Right atrium auricular region (tissue), 2 donors: Measurements from ENCODE around the gene CENPC. TPM values are rescaled to one million over a fixed set of nuclear protein-coding genes. Genes with fewer than 3 reads are reported as not detected.

Source experiments
- DNase-seq: peaks from one replicate; pipeline ENCODE4 v3.0.0-alpha.2; 2019; ENCODE audit warnings: low spot score
- H3K27ac ChIP-seq, 2 donors: fragments of 200-600 bp; sonication (generic); 1 replicate in 1 of 2; 2 replicates in 1 of 2; pipeline ENCODE4 v1.5.1; 2016 to 2019
- H3K27me3 ChIP-seq, 2 donors: fragments of 200-600 bp; sonication (generic); one replicate each; pipeline versions ENCODE4 v1.5.1 to v1.6.0; 2017 to 2019
- H3K36me3 ChIP-seq: fragments of 200-600 bp; sonication (generic); one replicate; pipeline ENCODE4 v1.5.1; 2016
- H3K4me1 ChIP-seq, 2 donors: fragments of 200-600 bp; sonication (generic); one replicate each; pipeline versions ENCODE4 v1.5.1 to v1.6.0; 2017 to 2019
- H3K4me3 ChIP-seq, 2 donors: fragments of 200-600 bp; sonication (generic); 1 replicate in 1 of 2; 2 replicates in 1 of 2; pipeline ENCODE4 v1.5.1; 2017 to 2019; ENCODE audit warnings: mild to moderate bottlenecking in 1 of 2, moderate library complexity in 1 of 2
- H3K9me3 ChIP-seq, 2 donors: fragments of 200-600 bp; sonication (generic); one replicate each; pipeline ENCODE4 v1.5.1; 2019
- CTCF ChIP-seq, 2 donors: fragments of 200-600 bp; sonication (generic); IDR thresholded peaks; one replicate each; pipeline ENCODE4 v1.5.1; 2019; ENCODE audit warnings: antibody characterized with exemption in 2 of 2
- total RNA-seq, 2 donors: library from RNA; depleted of rRNA; stranded (reverse); fragments of >200 nt; gene quantifications; one replicate each; pipeline ENCODE4 v1.1.0, GENCODE V29; 2016

Gene CENPC
- total RNA-seq, 2 donors from 2014 or later, result 6.6 to 7.9 TPM

DNA sequence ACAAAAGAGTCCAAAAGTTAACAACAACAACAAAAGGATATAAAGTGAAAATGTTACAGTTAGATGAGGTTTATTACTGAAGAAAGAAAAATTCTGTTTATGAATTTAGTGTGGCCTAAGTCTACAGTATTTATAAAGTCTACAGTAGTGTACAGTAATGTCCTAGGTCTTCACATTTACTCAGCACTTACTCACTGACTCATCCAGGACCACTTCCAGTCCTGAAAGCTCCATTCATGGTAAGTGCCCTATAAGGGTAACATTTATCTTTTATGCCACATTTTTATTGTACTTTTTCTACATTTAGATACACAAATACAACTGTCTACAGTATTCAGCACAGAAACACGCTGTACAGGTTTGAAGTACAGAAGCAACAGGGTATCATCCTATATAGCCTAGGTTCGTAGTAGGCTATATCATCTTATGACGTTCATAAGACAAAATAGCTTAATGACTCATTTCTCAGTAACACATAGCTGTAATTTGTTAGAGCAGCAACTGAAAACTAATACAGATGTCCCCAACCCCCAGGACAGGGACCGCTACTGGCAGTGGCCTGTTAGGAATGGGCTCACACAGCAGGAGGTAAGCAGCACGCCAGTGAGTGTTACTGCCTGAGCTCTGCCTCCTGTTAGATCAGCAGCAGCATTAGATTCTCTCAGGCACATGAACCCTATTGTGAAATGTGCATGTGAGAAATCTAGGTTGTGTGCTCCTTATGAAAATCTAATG is 61.3 kb downstream of the CENPC start:
- Histone ChIP-seq H3K27ac (no peak overlapping the region), H3K36me3 (peaks cover 21% of the 10 kb centered on the region)

DNA sequence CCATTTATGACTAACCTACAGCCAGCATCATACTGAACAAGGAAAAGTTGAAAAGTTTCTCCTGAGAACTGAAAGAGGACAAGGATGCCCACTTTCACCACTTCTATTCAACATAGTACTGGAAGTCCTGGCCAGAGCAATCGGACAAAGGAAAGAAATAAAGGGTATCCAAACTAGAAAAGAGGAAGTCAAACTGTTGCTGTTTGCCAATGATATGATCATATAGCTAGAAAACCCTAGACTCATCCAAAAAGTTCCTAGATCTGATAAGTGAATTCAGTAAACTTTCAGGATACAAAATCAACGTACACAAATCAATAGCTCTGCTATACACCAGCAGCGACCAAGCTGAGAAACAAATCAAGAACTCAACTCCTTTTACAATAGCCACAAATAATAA is 64.5 kb downstream of the CENPC start:
- Histone ChIP-seq H3K27ac (no peak overlapping the region), H3K4me3 (no peak overlapping the region), H3K4me1 (no peaks in the 10 kb centered on the region), H3K9me3 (peaks cover 0 to 5% of the 10 kb centered on the region in 2 donors), H3K36me3 (peaks cover 34% of the 10 kb centered on the region), H3K27me3 (no peaks in the 10 kb centered on the region)
- TF ChIP-seq CTCF (IDR thresholded peaks at IDR 0.05), result no peak
- no peak for DNase-seq

More for the DNA sequence above, 61.3 kb downstream of the CENPC start:
- Histone ChIP-seq H3K27me3 (no peaks in the 10 kb centered on the region), H3K4me1 (no peaks in the 10 kb centered on the region), H3K4me3 (no peak overlapping the region), H3K9me3 (no peaks in the 10 kb centered on the region)
- no peak for DNase-seq
- TF ChIP-seq CTCF (IDR thresholded peaks at IDR 0.05), result no peak

GRCh38 chr4:67475155-67475554 is 70.1 kb downstream of the CENPC start:
- H3K27ac ChIP-seq, result no peak overlapping the region
- H3K36me3 ChIP-seq, result peaks cover 40% of the 10 kb centered on the region
- peaks cover 0 to 5% of the 10 kb centered on the region in 2 donors for H3K9me3 ChIP-seq
- TF ChIP-seq CTCF (IDR thresholded peaks at IDR 0.05), result no peak
- no peaks in the 10 kb centered on the region for H3K4me1 ChIP-seq
- no peak overlapping the region for H3K4me3 ChIP-seq
- H3K27me3 ChIP-seq, result no peaks in the 10 kb centered on the region
- DNase-seq, result no peak

DNA sequence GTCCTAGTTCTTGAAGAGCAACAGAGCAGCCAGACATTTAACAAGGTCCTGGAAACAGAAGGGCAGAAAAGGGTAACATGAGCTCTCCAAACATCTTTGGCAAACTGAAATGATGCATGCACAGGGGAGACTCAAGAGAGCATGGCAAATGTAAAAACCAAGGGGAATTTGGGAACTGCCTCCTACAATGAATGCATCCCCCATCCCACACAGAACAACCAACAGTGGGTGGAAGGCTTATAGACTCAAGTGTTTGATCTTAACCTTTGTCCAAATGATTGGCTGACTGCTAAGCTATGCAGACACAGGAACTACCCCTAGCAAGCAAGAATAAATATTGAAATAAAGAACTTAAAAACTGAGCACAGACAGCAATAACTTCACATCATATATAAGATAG is 74.4 kb downstream of the CENPC start:
- no peak overlapping the region for H3K27ac ChIP-seq
- TF ChIP-seq CTCF (IDR thresholded peaks at IDR 0.05), result no peak
- DNase-seq, result no peak
- H3K27me3 ChIP-seq, result no peaks in the 10 kb centered on the region
- H3K36me3 ChIP-seq, result peaks cover 28% of the 10 kb centered on the region
- no peak overlapping the region for H3K4me3 ChIP-seq
- no peaks in the 10 kb centered on the region for H3K4me1 ChIP-seq
- no peaks in the 10 kb centered on the region for H3K9me3 ChIP-seq

- H3K4me1 ChIP-seq, result peaks cover 0 to 6% of the 10 kb centered on the region in 2 donors
- no peak for TF ChIP-seq CTCF (IDR thresholded peaks at IDR 0.05)
- no peak overlapping the region for H3K27ac ChIP-seq
- peaks cover 7% of the 10 kb centered on the region for H3K36me3 ChIP-seq
- no peak for DNase-seq
- H3K4me3 ChIP-seq, result no peak overlapping the region
- no peaks in the 10 kb centered on the region for H3K9me3 ChIP-seq
- H3K27me3 ChIP-seq, result no peaks in the 10 kb centered on the region
Observed at GRCh38 chr4:67468830-67469229, 76.5 kb downstream of the CENPC start.

DNA sequence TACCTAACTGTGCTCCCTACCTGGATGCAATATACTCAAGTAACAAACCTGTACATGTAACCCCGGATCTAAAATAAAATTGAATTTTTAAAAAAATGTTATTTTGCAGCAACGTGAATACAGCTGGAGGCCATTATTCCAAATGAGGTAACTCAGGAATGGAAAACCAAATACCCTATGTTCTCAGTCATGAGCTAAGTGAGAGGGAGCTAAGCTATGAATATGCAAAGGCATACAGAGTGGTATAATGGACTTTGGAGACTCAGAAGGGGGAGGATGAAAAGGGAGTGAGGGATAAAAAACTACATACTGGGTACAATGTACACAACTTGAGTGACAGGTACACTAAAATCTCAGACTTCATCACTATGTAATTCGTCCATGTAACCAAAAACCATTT is 78.6 kb downstream of the CENPC start:
- Histone ChIP-seq H3K27ac (no peak overlapping the region), H3K9me3 (no peaks in the 10 kb centered on the region), H3K36me3 (no peaks in the 10 kb centered on the region), H3K4me1 (peaks cover 0 to 6% of the 10 kb centered on the region in 2 donors), H3K4me3 (no peak overlapping the region), H3K27me3 (no peaks in the 10 kb centered on the region)
- no peak for TF ChIP-seq CTCF (IDR thresholded peaks at IDR 0.05)
- DNase-seq, result no peak
